Measurements from ENCODE around the gene FMNL1. TPM values are rescaled to one million over a fixed set of nuclear protein-coding genes. Genes with fewer than 3 reads are reported as not detected.
A peak's percentile ranks its signal among the peaks of the same experiment; 100 is the strongest.

FMNL1 gene
- total RNA-seq, 1 experiment from 2014 or later = 9.0 TPM

DNA sequence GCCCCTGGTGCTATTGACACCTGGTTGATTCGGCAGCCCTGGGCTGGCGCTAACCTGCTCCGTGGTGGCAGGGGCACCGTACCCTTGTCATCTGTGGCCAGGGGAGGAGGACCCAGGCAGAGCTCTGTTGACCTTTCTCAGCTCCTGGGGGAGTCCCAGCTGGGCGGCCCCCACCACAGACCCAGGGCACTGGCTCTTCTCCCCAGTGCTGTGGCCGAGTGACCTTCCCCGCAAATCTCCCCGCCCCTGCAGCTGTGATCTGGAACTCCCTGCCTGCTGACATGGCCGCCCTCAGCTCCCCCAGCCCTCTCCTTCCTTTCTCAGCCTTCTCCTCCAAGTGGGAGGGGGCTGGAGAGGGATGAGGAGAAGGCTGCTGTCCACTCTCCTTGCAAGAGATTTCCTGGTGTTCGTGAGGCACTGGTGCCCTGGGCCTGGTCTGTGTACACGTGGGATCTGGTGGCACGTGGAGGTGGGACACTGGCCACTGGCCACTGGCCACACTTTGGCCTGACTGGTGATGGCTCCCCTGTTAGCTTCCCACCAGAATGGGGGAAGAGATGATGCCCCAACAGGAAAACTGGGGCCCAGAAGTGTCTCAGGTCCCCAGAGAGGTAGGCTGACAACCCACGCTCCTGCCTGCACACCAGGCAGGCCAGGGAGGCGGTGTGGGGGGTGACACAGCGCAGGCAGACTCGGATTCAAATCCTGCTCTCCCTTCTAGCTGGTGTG is 8.2 kb downstream of the FMNL1 start:
- Histone ChIP-seq H3K4me3 (no peak overlapping the region), H3K9me3 (no peaks in the 10 kb centered on the region), H3K27me3 (no peaks in the 10 kb centered on the region), H3K36me3 (no peaks in the 10 kb centered on the region)
- no peak for DNase-seq

DNA sequence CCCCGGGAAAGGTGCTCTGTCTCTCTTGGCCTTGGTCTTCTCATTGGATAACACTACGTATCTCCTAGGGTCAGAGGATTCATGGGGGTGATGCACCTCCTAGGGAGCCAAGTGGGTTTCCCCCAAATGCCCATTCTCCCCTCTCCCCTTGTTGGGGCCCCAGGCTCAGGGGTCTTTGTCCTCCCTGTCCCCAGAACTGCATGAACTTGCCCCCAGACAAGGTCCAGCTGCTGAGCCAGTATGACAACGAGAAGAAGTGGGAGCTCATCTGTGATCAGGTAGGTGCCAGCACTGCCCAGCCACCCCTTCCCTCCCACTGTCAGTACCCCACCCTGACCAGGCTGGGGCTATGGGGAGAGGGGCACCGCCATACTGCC is 8.7 kb downstream of the FMNL1 start:
- DNase-seq = no peak
- Histone ChIP-seq H3K36me3 (no peaks in the 10 kb centered on the region), H3K4me3 (no peak overlapping the region), H3K9me3 (no peaks in the 10 kb centered on the region), H3K27me3 (no peaks in the 10 kb centered on the region)

DNA sequence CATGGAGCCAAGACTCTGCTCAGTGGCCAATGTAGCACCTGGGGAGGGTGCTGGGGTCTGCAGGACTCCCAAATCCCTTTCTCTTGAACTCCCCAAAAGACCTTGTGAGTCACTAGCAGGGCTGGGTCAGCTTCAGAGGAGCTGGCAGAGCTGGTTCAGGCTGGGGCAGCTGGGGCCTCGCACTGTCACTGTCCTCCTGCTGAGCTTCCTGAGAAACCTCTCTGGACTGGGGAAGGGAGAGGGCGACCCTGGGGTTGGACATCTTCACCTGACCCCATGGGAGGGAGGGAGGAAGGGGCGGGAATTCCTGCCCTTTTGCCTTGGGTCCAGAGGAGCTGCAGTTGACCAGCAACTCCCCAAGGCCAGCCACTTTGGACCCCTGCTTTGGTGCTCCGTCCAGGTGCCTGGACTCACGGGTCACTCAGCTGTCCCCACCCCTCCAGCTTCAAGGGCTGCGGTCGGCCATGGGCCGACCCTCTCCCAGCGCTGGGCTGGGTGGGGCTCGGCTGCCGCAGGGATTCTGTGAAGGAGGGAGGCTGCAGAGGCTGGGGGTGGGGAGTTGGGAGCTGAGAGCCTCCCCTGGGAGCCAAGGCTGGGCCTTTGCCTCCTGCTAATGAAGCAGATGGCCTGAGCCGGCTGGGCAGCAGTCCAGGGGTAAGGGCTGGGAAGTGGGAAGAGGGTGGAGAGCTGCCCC is 9.2 kb downstream of the FMNL1 start:
- peak; percentile 70 for DNase-seq
- Histone ChIP-seq H3K4me3 (no peak overlapping the region), H3K9me3 (no peaks in the 10 kb centered on the region), H3K27me3 (no peaks in the 10 kb centered on the region), H3K36me3 (no peaks in the 10 kb centered on the region)

DNA sequence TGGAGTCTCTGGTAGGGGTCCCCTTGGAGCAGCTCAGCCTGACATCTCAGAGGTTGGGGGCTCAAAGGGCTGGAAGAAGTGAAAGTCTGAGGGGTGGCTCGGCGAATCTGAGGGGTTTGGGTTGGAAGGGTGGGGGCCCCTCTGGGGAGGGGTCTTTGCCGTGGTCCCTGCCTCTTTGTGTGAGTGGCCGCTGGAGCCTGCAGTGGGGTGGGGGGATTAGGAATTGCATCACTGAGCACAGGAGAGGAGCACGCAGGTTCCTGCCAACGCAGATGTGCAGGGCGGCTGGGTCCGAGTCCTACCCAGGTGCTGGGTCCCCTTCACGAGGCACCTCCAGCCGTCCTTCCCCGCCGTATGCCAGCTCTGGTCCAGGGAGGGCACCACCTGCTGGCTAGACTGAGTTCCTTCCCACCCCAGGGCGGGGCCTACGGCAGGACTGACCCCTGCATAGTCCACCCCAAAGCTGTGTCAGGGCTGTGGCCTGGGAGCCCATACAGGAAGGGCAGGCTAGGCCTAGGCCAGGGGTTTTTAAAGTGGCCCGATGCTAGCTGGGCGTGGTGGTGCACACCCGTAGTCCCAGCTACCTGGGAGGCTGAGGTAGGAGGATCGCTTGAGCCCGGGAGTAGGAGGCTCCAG is 9.9 kb downstream of the FMNL1 start:
- Histone ChIP-seq H3K36me3 (no peaks in the 10 kb centered on the region), H3K4me3 (no peak overlapping the region), H3K9me3 (no peaks in the 10 kb centered on the region), H3K27me3 (no peaks in the 10 kb centered on the region)
- DNase-seq = peak; percentile 34

DNA sequence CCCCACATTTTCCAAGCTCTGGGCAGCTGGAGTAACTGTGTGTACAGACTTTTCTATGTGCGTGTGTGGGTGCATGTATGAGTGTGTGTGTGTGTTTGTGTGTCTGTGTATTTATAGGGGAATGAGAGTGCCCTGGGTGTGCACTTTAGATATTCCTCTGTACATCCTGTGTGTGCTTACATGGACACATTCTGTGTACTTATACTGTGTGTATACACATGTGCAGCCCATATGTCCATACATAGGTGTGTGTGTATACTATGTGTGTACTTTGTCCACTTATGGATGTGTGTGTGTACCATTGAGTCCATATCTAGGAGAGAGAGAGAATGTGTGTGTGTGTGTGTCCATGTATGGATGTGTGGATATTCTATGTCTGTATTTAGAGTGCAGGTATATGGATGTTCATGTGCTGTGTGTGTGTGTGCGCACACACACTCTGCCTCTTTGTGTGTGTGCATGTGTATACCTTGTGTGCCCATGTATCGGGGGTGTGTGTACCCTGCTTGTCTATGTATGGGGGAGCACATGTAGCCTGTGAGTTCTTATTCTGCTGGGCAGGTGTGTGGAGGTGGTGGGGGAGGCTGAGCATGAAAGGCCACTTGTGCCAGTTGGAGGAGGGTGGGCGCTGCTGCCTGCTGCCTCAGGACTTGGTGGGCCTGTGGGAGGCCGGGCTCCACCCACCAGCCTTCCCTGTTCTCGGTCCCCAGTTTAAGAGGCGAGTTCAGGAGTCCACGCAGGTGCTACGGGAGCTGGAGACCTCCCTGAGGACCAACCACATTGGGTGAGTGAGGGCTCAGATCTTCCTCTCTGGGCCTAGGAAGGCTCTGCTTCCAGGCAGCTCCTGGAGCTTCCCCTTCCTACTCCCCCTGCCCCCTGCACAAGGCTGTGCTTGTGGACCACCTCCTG is 11.1 kb downstream of the FMNL1 start:
- Histone ChIP-seq H3K9me3 (no peaks in the 10 kb centered on the region), H3K4me3 (no peak overlapping the region), H3K36me3 (no peaks in the 10 kb centered on the region), H3K27me3 (no peaks in the 10 kb centered on the region)
- no peak for DNase-seq

DNA sequence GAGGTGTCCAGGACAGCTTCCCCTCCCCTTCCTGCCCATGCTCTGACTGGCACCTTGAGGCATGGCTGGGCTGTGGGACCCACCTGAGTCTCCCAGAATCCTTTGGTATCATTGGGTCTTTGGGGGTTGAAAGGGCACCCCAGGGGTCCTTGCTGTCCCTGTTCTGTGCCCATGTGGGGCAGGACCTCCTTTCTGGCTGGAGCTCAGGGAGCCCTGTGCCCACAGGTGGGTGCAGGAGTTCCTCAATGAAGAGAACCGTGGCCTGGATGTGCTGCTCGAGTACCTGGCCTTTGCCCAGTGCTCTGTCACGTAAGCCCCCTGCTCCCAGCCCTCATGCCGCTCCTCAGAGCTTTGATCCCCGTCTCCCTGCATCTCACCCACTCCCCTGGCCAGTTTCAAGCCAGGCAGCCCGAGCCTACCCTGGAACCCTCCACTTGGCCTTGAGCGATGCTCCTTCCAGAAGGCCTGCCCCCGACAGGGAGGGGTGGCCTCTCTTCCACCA is 11.8 kb downstream of the FMNL1 start:
- Histone ChIP-seq H3K27me3 (no peaks in the 10 kb centered on the region), H3K36me3 (no peaks in the 10 kb centered on the region), H3K4me3 (no peak overlapping the region), H3K9me3 (no peaks in the 10 kb centered on the region)
- no peak for DNase-seq

DNA sequence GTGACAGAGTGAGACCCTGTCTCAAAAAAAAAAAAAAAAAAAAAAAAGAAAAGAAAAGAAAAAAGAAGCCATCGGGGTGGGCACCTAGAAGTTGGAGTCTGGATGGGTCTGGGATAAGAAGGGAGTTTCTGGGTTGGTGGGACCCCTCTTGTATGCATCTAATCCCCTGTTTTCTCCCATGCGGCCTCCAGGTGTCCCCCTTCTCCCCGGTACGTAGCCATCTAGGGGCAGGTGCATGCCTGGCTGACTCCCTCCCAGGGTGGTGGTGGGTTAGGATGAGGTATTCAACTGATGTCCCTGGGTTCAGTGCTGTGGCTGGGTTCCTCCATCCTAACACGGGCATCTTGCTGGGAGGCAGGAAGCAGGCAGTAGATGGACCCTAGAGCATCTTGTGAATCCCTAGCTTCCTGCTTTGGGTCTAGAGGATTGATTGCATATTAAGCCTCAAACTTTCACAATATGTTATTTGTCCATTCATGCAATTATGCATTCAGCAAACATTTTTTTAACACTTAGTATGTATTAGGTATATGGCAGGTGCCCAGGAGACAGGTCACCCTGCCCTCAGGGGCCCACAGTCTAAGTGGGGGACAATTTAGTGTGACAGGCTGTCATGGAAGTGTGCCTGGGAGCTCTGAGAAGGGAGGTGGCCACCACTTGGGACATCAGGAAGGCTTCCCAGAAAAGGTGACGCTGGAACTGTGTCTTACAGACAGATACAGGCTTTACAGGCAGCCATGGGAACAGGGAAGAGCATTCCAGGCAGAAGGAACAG is 13.1 kb downstream of the FMNL1 start:
- Histone ChIP-seq H3K4me3 (no peak overlapping the region), H3K36me3 (no peaks in the 10 kb centered on the region), H3K9me3 (no peaks in the 10 kb centered on the region), H3K27me3 (no peaks in the 10 kb centered on the region)
- DNase-seq = no peak

DNA sequence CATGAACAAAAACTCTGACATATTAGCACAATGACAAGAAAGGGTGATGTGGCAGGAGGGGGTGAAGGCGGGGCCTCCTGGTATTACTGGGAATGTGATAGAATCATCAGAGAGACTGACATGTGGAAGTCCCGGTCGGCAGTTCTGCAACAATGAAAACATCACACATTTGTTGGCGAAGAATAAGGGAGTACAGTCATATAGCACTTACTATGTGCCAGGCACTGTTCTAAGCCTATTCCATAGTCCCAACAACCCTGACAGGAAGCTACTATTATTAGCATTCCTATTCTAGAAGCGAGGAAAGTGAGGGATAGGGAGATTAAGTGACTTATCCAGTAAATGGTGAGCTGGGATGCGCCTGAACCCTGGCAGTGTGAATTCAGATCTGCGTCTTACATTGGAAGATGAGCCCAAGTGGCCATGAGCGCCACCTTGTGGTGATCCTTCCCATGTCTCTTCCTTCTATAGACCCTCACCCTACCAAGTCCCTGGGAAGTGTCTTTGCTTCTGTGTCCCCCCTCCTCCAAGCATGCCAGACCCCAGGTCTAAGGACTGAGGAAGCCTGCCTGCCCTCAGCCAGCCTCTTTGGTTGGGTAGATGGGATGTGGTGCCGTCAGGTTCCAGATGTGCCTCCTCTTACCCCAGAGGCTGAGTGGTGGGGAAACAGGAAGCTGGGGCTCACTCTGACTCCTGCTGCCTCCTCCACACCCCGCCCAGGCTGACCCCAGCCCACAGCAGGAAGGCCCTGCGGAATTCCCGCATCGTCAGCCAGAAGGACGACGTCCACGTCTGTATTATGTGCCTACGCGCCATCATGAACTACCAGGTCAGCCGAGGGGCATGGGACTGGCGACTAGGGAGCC is 14.0 kb downstream of the FMNL1 start:
- DNase-seq = peak; percentile 56
- Histone ChIP-seq H3K27me3 (no peaks in the 10 kb centered on the region), H3K36me3 (no peaks in the 10 kb centered on the region), H3K9me3 (no peaks in the 10 kb centered on the region), H3K4me3 (no peak overlapping the region)

DNA sequence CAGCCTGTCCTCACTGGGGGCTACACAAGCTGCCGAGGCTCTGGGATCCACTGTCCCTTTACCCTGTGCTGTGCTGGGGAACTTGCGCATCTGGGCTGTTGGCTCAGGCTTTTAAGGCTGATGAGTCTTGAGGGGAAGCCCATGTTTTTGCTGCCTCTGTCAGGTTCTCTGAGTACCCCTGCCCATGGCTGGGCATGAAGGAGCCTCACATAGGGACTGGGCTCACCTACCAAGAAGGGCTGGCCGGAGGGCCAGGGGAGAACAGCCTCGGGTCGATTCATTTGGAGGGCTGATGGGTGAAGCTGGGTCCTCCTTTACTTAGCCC is 14.6 kb downstream of the FMNL1 start:
- no peaks in the 10 kb centered on the region for H3K27me3 ChIP-seq
- H3K4me3 ChIP-seq = no peak overlapping the region
- no peaks in the 10 kb centered on the region for H3K9me3 ChIP-seq
- no peak for DNase-seq
- H3K36me3 ChIP-seq = no peaks in the 10 kb centered on the region

DNA sequence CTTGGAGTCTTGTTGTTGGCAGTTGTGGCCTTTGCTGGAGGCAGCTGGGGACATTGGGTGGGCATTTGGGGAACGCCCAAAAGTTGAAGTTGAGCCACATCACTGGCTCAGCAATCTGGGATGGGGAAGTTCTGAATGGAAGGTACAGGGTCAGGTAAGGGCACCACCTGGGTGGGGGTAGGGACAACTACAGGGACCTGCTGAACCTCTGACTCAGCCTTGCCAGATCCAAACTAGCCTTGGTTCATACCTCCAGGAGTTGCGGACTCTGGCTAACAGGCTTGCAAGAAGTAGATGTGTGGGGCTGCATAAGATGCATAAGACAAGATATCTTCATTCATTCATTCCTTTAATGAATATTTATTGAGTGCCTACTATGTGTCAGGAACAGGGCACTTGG is 16.0 kb downstream of the FMNL1 start:
- Histone ChIP-seq H3K36me3 (no peaks in the 10 kb centered on the region), H3K9me3 (no peaks in the 10 kb centered on the region), H3K4me3 (no peak overlapping the region), H3K27me3 (no peaks in the 10 kb centered on the region)
- no peak for DNase-seq

DNA sequence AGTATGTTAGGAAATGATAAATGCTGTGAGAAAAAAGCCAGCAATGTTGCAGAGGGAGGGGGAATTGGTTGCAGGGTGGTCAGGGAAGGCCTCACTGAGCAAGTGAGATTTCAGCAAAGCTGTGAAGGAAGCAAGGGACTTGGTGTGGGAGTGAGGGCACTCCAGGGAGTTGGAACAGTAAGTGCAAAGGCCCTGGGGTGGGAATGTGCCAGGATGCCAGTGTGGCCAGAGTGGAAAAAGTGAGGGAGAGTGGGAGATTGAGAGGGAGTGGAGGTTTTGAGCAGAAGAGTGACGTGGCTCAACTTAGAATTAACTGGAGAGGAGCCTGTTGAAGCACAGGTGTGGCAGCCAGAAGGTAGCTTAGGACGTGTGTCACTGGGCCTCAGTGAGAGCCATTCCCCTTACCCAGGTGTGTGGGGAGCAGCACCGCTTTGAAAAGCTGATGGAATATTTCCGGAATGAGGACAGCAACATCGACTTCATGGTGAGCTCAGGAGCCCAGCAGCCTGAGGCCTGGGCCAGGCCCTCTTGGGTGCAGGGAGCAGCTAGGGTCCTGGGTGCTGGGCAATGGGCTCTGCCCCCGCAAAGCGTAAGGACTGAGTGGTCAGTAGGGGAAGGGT is 16.6 kb downstream of the FMNL1 start:
- Histone ChIP-seq H3K27me3 (no peaks in the 10 kb centered on the region), H3K4me3 (no peak overlapping the region), H3K36me3 (no peaks in the 10 kb centered on the region), H3K9me3 (no peaks in the 10 kb centered on the region)
- DNase-seq = no peak

DNA sequence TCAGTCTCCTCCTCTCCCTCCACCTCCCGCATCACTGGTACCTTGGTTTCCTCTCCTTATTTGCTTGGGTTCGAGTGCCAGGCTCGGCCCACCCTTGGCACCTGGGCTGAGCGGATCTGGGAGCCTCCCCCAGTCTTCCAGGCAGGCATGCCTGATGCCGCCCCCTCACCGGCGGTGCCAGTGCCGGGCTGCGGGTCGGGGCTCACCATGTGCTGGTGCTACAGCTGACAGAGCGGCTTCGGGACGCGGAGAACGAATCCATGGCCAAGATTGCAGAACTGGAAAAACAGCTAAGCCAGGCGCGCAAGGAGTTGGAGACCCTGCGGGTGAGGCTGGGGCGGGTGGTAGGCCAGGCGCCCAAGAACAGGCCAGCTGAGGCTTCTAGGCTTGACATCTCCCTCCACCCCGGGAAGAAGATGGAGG is 19.2 kb downstream of the FMNL1 start:
- Histone ChIP-seq H3K36me3 (no peaks in the 10 kb centered on the region), H3K27me3 (no peaks in the 10 kb centered on the region), H3K9me3 (no peaks in the 10 kb centered on the region), H3K4me3 (no peak overlapping the region)
- DNase-seq = no peak

DNA sequence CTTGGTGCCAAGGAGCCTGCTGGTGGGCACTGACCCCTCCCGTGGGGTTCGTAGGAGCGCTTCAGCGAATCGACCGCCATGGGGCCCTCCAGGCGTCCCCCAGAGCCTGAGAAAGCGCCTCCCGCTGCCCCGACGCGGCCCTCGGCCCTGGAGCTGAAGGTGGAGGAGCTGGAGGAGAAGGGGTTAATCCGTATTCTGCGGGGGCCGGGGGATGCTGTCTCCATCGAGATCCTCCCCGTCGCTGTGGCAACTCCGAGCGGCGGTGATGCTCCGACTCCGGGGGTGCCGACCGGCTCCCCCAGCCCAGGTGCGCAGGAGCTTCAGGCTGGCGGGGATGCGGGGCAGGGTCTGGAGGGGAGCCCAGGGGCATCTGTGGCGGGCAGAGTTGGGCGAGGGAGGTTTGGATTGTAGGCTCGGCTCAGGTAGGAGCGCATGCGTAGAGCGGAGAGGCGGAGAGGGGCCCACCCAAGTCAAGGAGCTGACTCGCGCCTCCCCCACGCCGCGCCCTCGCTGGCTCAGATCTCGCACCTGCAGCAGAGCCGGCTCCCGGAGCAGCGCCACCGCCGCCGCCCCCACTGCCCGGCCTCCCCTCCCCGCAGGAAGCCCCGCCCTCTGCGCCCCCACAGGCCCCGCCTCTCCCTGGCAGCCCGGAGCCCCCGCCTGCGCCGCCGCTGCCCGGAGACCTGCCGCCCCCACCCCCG is 19.8 kb downstream of the FMNL1 start:
- DNase-seq = no peak
- no peak overlapping the region for H3K4me3 ChIP-seq
- no peaks in the 10 kb centered on the region for H3K27me3 ChIP-seq
- no peaks in the 10 kb centered on the region for H3K36me3 ChIP-seq
- no peaks in the 10 kb centered on the region for H3K9me3 ChIP-seq

DNA sequence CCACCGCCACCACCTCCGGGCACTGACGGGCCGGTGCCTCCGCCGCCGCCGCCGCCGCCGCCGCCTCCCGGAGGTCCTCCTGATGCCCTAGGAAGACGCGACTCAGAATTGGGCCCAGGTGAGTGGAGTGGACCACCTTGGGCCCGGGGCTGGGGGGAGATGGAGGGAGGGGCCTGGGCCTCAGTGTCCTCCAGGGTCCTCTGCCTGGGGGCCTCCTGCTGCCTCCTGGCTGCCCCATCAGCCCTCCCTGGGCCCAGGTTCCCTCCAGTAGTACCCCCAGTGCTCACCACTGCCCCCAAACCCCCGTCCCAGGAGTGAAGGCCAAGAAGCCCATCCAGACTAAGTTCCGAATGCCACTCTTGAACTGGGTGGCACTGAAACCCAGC is 20.3 kb downstream of the FMNL1 start:
- Histone ChIP-seq H3K36me3 (no peaks in the 10 kb centered on the region), H3K9me3 (no peaks in the 10 kb centered on the region), H3K4me3 (no peak overlapping the region), H3K27me3 (no peaks in the 10 kb centered on the region)
- DNase-seq = no peak

DNA sequence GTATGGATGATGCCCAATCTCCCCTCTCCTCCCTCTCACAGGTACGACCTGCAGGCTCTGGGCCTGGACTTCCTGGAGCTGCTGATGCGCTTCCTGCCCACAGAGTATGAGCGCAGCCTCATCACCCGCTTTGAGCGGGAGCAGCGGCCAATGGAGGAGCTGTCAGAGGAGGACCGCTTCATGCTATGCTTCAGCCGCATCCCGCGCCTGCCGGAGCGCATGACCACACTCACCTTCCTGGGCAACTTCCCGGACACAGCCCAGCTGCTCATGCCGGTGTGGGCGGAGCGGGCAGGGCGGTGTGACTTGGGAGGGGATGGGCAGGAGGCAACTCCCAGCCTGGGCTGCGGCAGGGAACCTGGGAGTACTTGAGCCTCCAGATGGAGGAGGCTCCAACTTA is 22.1 kb downstream of the FMNL1 start:
- DNase-seq = no peak
- Histone ChIP-seq H3K9me3 (no peaks in the 10 kb centered on the region), H3K4me3 (no peak overlapping the region)

More for the DNA sequence above, 22.1 kb downstream of the FMNL1 start:
- H3K36me3 ChIP-seq = no peaks in the 10 kb centered on the region
- H3K27me3 ChIP-seq = no peaks in the 10 kb centered on the region
